Measurements from ENCODE around the gene LILRB2. TPM values are rescaled to one million over a fixed set of nuclear protein-coding genes. Genes with fewer than 3 reads are reported as not detected.

LILRB2 gene
- 4.2 TPM for total RNA-seq

DNA sequence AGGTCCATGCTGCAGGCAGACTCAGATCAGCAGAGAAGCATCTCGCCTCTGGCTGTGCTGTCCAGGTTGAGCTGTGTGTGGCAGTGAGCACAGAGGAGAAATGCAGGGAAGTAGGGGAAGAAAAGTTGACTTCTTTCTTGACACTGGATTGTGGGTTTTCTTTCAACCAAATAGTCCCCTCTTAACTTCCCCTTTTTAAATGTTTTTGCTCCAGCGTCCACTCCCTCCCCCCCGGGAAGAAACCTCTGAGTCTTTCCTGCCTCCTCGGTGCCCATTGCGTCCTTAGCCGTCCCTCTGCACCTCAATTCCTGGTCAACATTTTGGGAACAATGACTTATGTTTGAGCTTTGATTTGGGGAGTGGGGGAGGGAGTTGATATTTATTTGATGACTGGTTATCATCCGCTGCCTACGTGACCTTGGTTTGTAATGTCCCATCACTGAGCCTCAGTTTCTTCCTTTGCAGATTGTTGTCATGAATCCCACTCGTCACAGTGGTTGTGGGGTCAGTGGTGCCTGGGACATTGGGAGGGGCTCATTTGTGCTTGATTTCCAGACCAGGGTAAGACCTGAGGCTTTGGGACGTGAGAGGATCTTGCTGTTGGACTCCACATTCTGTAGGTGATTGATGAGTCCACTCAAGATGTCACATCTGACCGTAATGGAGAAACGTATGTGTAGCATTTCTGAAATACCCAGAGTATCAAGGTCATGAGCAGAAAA lies at the start of gene LILRB2:
Gene LILRB2 (minus strand): TSS at position 104 of the 722 bp plus-strand sequence. CDS start 614 bp downstream, outside the sequence.

DNA sequence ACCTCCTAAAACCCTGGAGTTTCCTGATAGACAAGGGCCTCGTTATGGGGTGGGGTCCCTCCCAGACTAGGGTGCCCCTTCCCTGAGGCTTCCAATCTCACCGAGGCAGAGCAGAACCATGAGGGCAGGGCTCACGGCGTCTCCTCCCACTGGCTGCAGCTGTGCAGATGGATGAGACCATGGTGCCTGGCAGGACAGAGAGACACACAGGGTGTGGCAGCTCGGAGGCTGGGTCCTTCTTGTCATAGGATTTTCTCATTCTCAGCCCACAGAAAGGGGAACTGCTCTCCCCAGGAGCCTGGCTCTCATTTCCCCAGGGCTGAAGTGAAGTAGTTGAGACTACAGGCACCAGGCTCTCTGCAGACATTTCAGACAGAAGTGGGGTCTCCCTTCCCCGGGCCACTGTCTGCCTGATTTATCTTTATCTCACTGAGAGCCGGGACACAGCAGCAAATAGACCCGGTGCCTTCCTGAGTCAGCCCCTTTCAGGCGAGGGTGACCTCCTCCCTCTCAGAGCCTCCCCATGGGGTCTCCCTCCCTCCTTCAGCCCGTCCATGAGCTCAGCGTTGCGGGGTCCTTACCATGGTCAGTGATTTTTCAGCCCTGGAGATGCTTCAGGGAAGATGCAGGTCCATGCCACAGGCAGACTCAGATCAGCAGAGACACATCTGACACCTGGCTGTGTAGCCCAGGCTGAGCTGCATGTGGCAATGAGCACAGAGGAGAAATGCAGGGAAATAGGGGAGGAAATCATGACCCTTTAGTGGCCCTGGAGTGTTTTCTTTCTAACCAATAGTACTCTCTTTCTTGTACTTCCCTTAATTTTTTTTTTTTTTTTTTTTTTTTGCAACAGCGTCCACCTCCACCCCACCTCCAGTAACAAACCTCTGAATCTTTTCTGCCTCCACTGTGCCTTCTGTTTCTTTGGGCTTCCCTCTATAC lies 31.8 kb upstream of the LILRB2 start, which contains the start of gene LILRA5:
Gene LILRA5 (minus strand): TSS at position 731 of the 942 bp plus-strand sequence. CDS start 147 bp downstream, at position 584.

DNA sequence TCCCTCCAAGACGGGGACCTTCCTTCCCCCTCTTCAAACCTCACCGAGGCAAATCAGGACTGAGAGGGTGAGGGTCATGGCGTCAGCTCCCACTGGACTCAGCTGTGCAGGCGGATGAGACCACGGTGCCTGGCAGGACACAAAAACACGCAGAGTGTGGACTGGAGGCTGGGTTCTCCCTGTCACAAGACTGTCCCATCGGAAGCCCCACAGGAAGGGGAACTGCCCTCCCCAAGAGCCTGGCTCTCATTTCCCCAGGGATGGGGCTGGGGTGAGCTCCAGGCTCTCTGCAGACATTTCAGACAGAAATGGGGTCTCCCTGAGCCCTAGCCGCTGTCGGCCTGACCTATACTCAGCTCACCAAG lies 23.8 kb downstream of the LILRB2 start, which contains the start of gene LILRB5:
Gene LILRB5 (minus strand): TSS at position 158 of the 365 bp plus-strand sequence. CDS start 80 bp downstream, at position 78.

DNA sequence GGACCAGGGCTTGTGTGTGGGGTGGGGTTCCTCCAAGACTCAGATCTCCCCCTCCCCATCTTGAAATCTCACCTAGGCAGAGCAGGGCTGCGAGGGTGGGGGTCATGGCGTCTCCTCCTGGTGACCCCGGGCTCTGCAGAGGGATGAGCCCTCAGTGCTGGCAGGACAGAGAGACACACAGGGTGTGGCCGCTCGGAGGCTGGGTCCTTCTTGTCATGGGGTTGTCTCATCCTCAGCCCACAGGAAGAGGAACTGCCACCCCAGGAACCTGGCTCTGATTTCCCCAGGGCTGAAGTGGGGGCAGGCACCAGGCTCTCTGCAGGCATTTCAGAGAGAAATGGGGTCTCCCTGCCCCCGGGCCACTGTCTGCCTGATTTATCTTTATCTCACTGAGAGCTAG lies 38.3 kb downstream of the LILRB2 start, which contains the start of gene LILRA6:
Gene LILRA6 (minus strand): TSS at position 145 of the 400 bp plus-strand sequence.

Small RNA genes within 50 kb of the gene (small RNA-seq; reads per million reads assigned to genes)
- gene AC245884.12 (ENCODE audit: low replicate concordance) = not detected
- gene MIR4752 (ENCODE audit: low replicate concordance) = not detected
- not detected for gene RNU6-1307P (ENCODE audit: low replicate concordance)

Other genes with a start within 250 kb of the LILRB2 start
- 2.9 TPM for gene VSTM1, start 217.2 kb downstream of the LILRB2 start, total RNA-seq
- gene TARM1, start 199.7 kb downstream of the LILRB2 start, total RNA-seq = 0.18 TPM
- 1.3 TPM for gene OSCAR, start 180.3 kb downstream of the LILRB2 start, total RNA-seq
- gene NDUFA3, start 178.3 kb downstream of the LILRB2 start, total RNA-seq = 30.8 TPM
- 10.2 TPM for gene TFPT, start 165.5 kb downstream of the LILRB2 start, total RNA-seq
- 46.2 TPM for gene PRPF31, start 165.4 kb downstream of the LILRB2 start, total RNA-seq
- gene CNOT3, start 143.3 kb downstream of the LILRB2 start, total RNA-seq = 11.9 TPM
- 5.4 TPM for gene LENG1, start 121.4 kb downstream of the LILRB2 start, total RNA-seq
- 38.7 TPM for gene TMC4, start 108.0 kb downstream of the LILRB2 start, total RNA-seq
- 47.6 TPM for gene MBOAT7, start 91.5 kb downstream of the LILRB2 start, total RNA-seq
- 65.2 TPM for gene TSEN34, start 89.8 kb downstream of the LILRB2 start, total RNA-seq
- 2,181 TPM for gene RPS9, start 80.3 kb downstream of the LILRB2 start, total RNA-seq
- 18.0 TPM for gene LILRB3, start 58.1 kb downstream of the LILRB2 start, total RNA-seq
- 3.3 TPM for gene LILRA6, start 38.3 kb downstream of the LILRB2 start, total RNA-seq
- 4.0 TPM for gene LILRB5, start 23.8 kb downstream of the LILRB2 start, total RNA-seq
- gene LILRA5, start 32.1 kb upstream of the LILRB2 start, total RNA-seq = 6.1 TPM
- 0.82 TPM for gene LILRA4, start 58.1 kb upstream of the LILRB2 start, total RNA-seq
- 13.8 TPM for gene LAIR1, start 83.8 kb upstream of the LILRB2 start, total RNA-seq
- 3.2 TPM for gene TTYH1, start 134.4 kb upstream of the LILRB2 start, total RNA-seq
- gene LENG8, start 168.1 kb upstream of the LILRB2 start, total RNA-seq = 98.2 TPM
- gene LENG9, start 182.7 kb upstream of the LILRB2 start, total RNA-seq = 2.9 TPM
- 35.3 TPM for gene CDC42EP5, start 192.2 kb upstream of the LILRB2 start, total RNA-seq
- gene LAIR2, start 221.7 kb upstream of the LILRB2 start, total RNA-seq = not detected